KMS-11 (cell line): ENCODE measurements around the gene TMEM184B.

ENCODE experiments used
- H2AFZ ChIP-seq: fragments of 200-600 bp; sonication (generic); 2 replicates; pipeline ENCODE4 v1.6.1; 2016; ENCODE audit warnings: antibody characterized with exemption, mixed run types, low read depth
- H3K27ac ChIP-seq: fragments of 200-600 bp; sonication (generic); 2 replicates; pipeline ENCODE4 v1.6.1; 2016; ENCODE audit warnings: mild to moderate bottlenecking, mixed run types
- H3K27me3 ChIP-seq: fragments of 200-600 bp; sonication (generic); 2 replicates; pipeline ENCODE4 v1.6.1; 2017; ENCODE audit warnings: mild to moderate bottlenecking, low read depth, mixed run types, moderate library complexity; ENCODE audit not compliant: insufficient read depth
- H3K36me3 ChIP-seq: fragments of 200-600 bp; sonication (generic); 2 replicates; pipeline ENCODE4 v1.6.1; 2017; ENCODE audit warnings: mild to moderate bottlenecking, mixed run types; ENCODE audit not compliant: insufficient read depth
- H3K4me1 ChIP-seq: fragments of 200-600 bp; sonication (generic); 2 replicates; pipeline ENCODE4 v1.6.1; 2016; ENCODE audit warnings: mild to moderate bottlenecking, low read depth, mixed run types; ENCODE audit not compliant: poor library complexity, severe bottlenecking
- H3K4me2 ChIP-seq: fragments of 200-600 bp; sonication (generic); 2 replicates; pipeline ENCODE4 v1.7.0; 2016; ENCODE audit warnings: mild to moderate bottlenecking, mixed run types
- H3K4me3 ChIP-seq: fragments of 200-600 bp; sonication (generic); IDR thresholded peaks from 2 replicates; pipeline ENCODE4 v1.6.1; 2017; ENCODE audit warnings: low read depth, low read length, mixed read lengths; ENCODE audit not compliant: insufficient read depth
- H3K79me2 ChIP-seq: fragments of 200-600 bp; sonication (generic); 2 replicates; pipeline ENCODE4 v1.6.1; 2016; ENCODE audit warnings: low read depth, mixed run types; ENCODE audit not compliant: insufficient read depth
- H3K9ac ChIP-seq: fragments of 200-600 bp; sonication (generic); 2 replicates; pipeline ENCODE4 v1.6.1; 2016; ENCODE audit warnings: mild to moderate bottlenecking, mixed run types
- H4K20me1 ChIP-seq: fragments of 200-600 bp; sonication (generic); 2 replicates; pipeline ENCODE4 v1.6.1; 2016; ENCODE audit warnings: mild to moderate bottlenecking, mixed run types; ENCODE audit not compliant: insufficient read depth
- CTCF ChIP-seq: fragments of 200-600 bp; sonication (generic); conservative IDR thresholded peaks from 2 replicates; pipeline ENCODE4 v1.6.1; 2017; ENCODE audit warnings: low read depth, mild to moderate bottlenecking, antibody characterized with exemption, low read length, moderate library complexity, mixed read lengths

Gene TMEM184B

GRCh38 chr22:38250643-38251340 is 22.0 kb downstream of the TMEM184B start:
- Histone ChIP-seq H3K36me3 (no peaks in the 10 kb centered on the region), H2AFZ (no peak overlapping the region), H3K4me1 (no peaks in the 10 kb centered on the region), H4K20me1 (no peaks in the 10 kb centered on the region), H3K27ac (no peak overlapping the region), H3K27me3 (no peaks in the 10 kb centered on the region), H3K9ac (no peak overlapping the region), H3K4me2 (no peak overlapping the region), H3K79me2 (0 out of 2 replicates have a peak, but pooled peaks cover 5% of the 10 kb centered on the region), H3K4me3 (no peak overlapping the region)
- no peak for TF ChIP-seq CTCF

GRCh38 chr22:38249803-38250642 is 22.8 kb downstream of the TMEM184B start:
- TF ChIP-seq CTCF: no peak
- H3K4me1 ChIP-seq: no peaks in the 10 kb centered on the region

GRCh38 chr22:38249301-38249700 is 23.5 kb downstream of the TMEM184B start:
- no peak for TF ChIP-seq CTCF
- no peaks in the 10 kb centered on the region for H3K27me3 ChIP-seq
- H3K79me2 ChIP-seq: no peaks in the 10 kb centered on the region

More at GRCh38 chr22:38249803-38250642, 22.8 kb downstream of the TMEM184B start:
- no peak overlapping the region for H2AFZ ChIP-seq
- no peaks in the 10 kb centered on the region for H4K20me1 ChIP-seq
- H3K9ac ChIP-seq: no peak overlapping the region
- H3K27ac ChIP-seq: no peak overlapping the region
- no peaks in the 10 kb centered on the region for H3K27me3 ChIP-seq
- no peaks in the 10 kb centered on the region for H3K36me3 ChIP-seq
- H3K79me2 ChIP-seq: no peaks in the 10 kb centered on the region
- no peak overlapping the region for H3K4me3 ChIP-seq
- H3K4me2 ChIP-seq: no peak overlapping the region

GRCh38 chr22:38248280-38248679 is 24.5 kb downstream of the TMEM184B start:
- Histone ChIP-seq H3K79me2 (no peaks in the 10 kb centered on the region), H3K36me3 (no peaks in the 10 kb centered on the region), H3K27me3 (no peaks in the 10 kb centered on the region), H3K9ac (no peak overlapping the region), H3K4me1 (peaks cover 4% of the 10 kb centered on the region), H4K20me1 (no peaks in the 10 kb centered on the region), H2AFZ (no peak overlapping the region), H3K27ac (no peak overlapping the region), H3K4me3 (no peak overlapping the region), H3K4me2 (no peak overlapping the region)
- TF ChIP-seq CTCF: no peak

More at GRCh38 chr22:38249301-38249700, 23.5 kb downstream of the TMEM184B start:
- H3K4me1 ChIP-seq: peaks cover 4% of the 10 kb centered on the region
- no peak overlapping the region for H3K9ac ChIP-seq
- no peak overlapping the region for H3K4me3 ChIP-seq
- no peaks in the 10 kb centered on the region for H4K20me1 ChIP-seq
- no peaks in the 10 kb centered on the region for H3K36me3 ChIP-seq
- no peak overlapping the region for H2AFZ ChIP-seq
- no peak overlapping the region for H3K27ac ChIP-seq
- H3K4me2 ChIP-seq: no peak overlapping the region
